ENCODE data around the gene RNF213. TPM values are rescaled to one million over a fixed set of nuclear protein-coding genes. Genes with fewer than 3 reads are reported as not detected.
"Not testable (repeated sequence)": the region's sequence is repeated elsewhere in the genome, so short reads cannot be mapped to it uniquely, and the experiment has no call there.

Gene RNF213
- total and polyA plus RNA-seq, 4 donors, result 18.2 to 104 (median 33.5) TPM

- H3K36me3 ChIP-seq (ENCODE audit: control insufficient read depth in 4 of 4, insufficient read depth in 3 of 4, low read depth in 1 of 4, low read length in 3 of 4), result peaks cover 17 to 58% (median 45%) of the 10 kb centered on the region in 4 donors
- no peaks in the 10 kb centered on the region for H3K4me1 ChIP-seq (ENCODE audit: control insufficient read depth in 4 of 4, insufficient read depth in 4 of 4, low read length in 3 of 4)
- H3K9me3 ChIP-seq (ENCODE audit: control insufficient read depth in 4 of 4, low read length in 3 of 4), result no peaks in the 10 kb centered on the region
- H3K4me3 ChIP-seq (ENCODE audit: low read depth in 1 of 3, low read length in 3 of 3), result no peak overlapping the region
- H3K9ac ChIP-seq (ENCODE audit: low read depth in 1 of 2, low read length in 2 of 2), result no peak overlapping the region
- TF ChIP-seq NR2F2 (IDR thresholded peaks at IDR 0.05) (no peak), SP1 (IDR thresholded peaks at IDR 0.05) (no peak), YY1 (IDR thresholded peaks at IDR 0.05) (no peak), HNF4A (conservative IDR thresholded peaks at IDR 0.05) (no peak), FOXA2 (IDR thresholded peaks at IDR 0.05) (no peak), JUND (IDR thresholded peaks at IDR 0.05) (no peak), HNF4G (IDR thresholded peaks at IDR 0.05) (no peak), RAD21 (IDR thresholded peaks at IDR 0.05) (no peak), MAX (IDR thresholded peaks at IDR 0.05) (no peak), CTCF (IDR thresholded peaks at IDR 0.05; ENCODE audit: low read depth, low read length, missing input control) (no peak), FOXA1 (IDR thresholded peaks at IDR 0.05) (no peak), ATF3 (IDR thresholded peaks at IDR 0.05) (no peak), TAF1 (conservative IDR thresholded peaks at IDR 0.05) (no peak), REST (IDR thresholded peaks at IDR 0.05) (no peak), ZBTB33 (IDR thresholded peaks at IDR 0.05) (no peak), GABPA (IDR thresholded peaks at IDR 0.05 in 1 of 2, conservative IDR thresholded peaks at IDR 0.05 in 1 of 2) (no peak), RXRA (IDR thresholded peaks at IDR 0.05) (no peak), EGR1 (IDR thresholded peaks at IDR 0.05; ENCODE audit: low read depth in 2 of 2) (no peak)
- H3K27ac ChIP-seq (ENCODE audit: low read depth in 1 of 2, low read length in 2 of 2), result no peak overlapping the region
- WGBS, result 98% methylated on average over 6 of the region's 6 CpGs
- no peak for DNase-seq (ENCODE audit: low spot score)
- no peaks in the 10 kb centered on the region for H3K27me3 ChIP-seq (ENCODE audit: control insufficient read depth in 4 of 4, insufficient read depth in 4 of 4, low read length in 3 of 4)
Observed at GRCh38 chr17:80313160-80313829, 52.6 kb downstream of the RNF213 start.

- H3K36me3 ChIP-seq (ENCODE audit: control insufficient read depth in 4 of 4, insufficient read depth in 3 of 4, low read depth in 1 of 4, low read length in 3 of 4), result peaks cover 15 to 54% (median 42%) of the 10 kb centered on the region in 4 donors
- not testable (repeated sequence) for H3K4me3 ChIP-seq (ENCODE audit: low read depth in 1 of 3, low read length in 3 of 3); H3K9me3 ChIP-seq (ENCODE audit: control insufficient read depth in 4 of 4, low read length in 3 of 4); H3K27me3 ChIP-seq (ENCODE audit: control insufficient read depth in 4 of 4, insufficient read depth in 4 of 4, low read length in 3 of 4); H3K27ac ChIP-seq (ENCODE audit: low read depth in 1 of 2, low read length in 2 of 2); H3K9ac ChIP-seq (ENCODE audit: low read depth in 1 of 2, low read length in 2 of 2); H3K4me1 ChIP-seq (ENCODE audit: control insufficient read depth in 4 of 4, insufficient read depth in 4 of 4, low read length in 3 of 4); DNase-seq (ENCODE audit: low spot score)
- WGBS, result 100% methylated on average over 1 of the region's 1 CpG
Observed at GRCh38 chr17:80313946-80314345, 53.3 kb downstream of the RNF213 start.

All from liver (tissue), 9 donors.